Measurements from ENCODE around the gene RTP5.

The RTP5 gene

GRCh38 chr2:241844066-241844728 lies 25.3 kb upstream of the RTP5 start:
- peak; percentile 59 for DNase-seq

- no peak for DNase-seq
Observed at GRCh38 chr2:241844831-241845578, 24.5 kb upstream of the RTP5 start.

GRCh38 chr2:241846406-241846805 lies 23.1 kb upstream of the RTP5 start:
- no peak for DNase-seq

- no peak for DNase-seq
Observed at GRCh38 chr2:241848761-241849615, 20.5 kb upstream of the RTP5 start.

- no peak for DNase-seq
Observed at GRCh38 chr2:241849616-241850543, 19.6 kb upstream of the RTP5 start.

GRCh38 chr2:241850544-241851324 lies 18.8 kb upstream of the RTP5 start:
- DNase-seq = no peak

- no peak for DNase-seq
Observed at GRCh38 chr2:241851325-241852115, 18.0 kb upstream of the RTP5 start.

- DNase-seq = no peak
Observed at GRCh38 chr2:241852116-241852980, 17.2 kb upstream of the RTP5 start.

- no peak for DNase-seq
Observed at GRCh38 chr2:241852981-241853631, 16.4 kb upstream of the RTP5 start.

GRCh38 chr2:241853651-241854341 lies 15.7 kb upstream of the RTP5 start:
- peak; percentile 22 for DNase-seq

- DNase-seq = no peak
Observed at GRCh38 chr2:241854342-241855244, 14.9 kb upstream of the RTP5 start.

- DNase-seq = no peak
Observed at GRCh38 chr2:241855245-241855887, 14.2 kb upstream of the RTP5 start.

- DNase-seq = no peak
Observed at GRCh38 chr2:241855888-241856422, 13.6 kb upstream of the RTP5 start.

- DNase-seq = no peak
Observed at GRCh38 chr2:241857041-241857541, 12.4 kb upstream of the RTP5 start.

GRCh38 chr2:241857572-241858121 lies 11.9 kb upstream of the RTP5 start:
- no peak for DNase-seq

Measured in fibroblast of skin of right biceps (primary cell).